IMR-90 (cell line): ENCODE results near the gene TNNC1. TPM values are rescaled to one million over a fixed set of nuclear protein-coding genes. Genes with fewer than 3 reads are reported as not detected.
A peak's percentile ranks its signal among the peaks of the same experiment; 100 is the strongest.

Experiments used
- ATAC-seq: fragments of 200-7000 bp; cut with Tn5 transposase; 2 replicates; pipeline ENCODE4 v1.9.1; 2020; ENCODE audit warnings: low read depth, mild to moderate bottlenecking, moderate library complexity
- BruUV-seq: library from RNA; stranded (reverse); fragments of 400-500 nt; replicated peaks from 2 replicates; lab custom pipeline; 2021; lab: Mats Ljungman, UMichigan
- CTCF ChIA-PET: fragments of 300-600 bp; formaldehyde crosslinking; extraction: SDS; loops from one replicate; lab custom pipeline; 2021; ENCODE audit warnings: antibody characterized with exemption; lab: Yijun Ruan, JAX
- POLR2A ChIA-PET: fragments of 300-600 bp; sonication (Branson Sonifier 250); formaldehyde crosslinking; loops from one replicate; lab custom pipeline; 2022; ENCODE audit warnings: antibody characterized with exemption; ENCODE audit not compliant: unreplicated experiment; lab: Charles Lee
- DNase-seq: peaks from one replicate; pipeline ENCODE4 v3.0.0; 2013
- H2AFZ ChIP-seq: replicated peaks from 2 replicates; pipeline ENCODE3; 2013; ENCODE audit warnings: low read length, mild to moderate bottlenecking; ENCODE audit not compliant: poor library complexity
- H2AK5ac ChIP-seq: 2 replicates; pipeline ENCODE4 v1.6.1; 2013; ENCODE audit warnings: low read depth, low read length, inconsistent platforms
- H2AK9ac ChIP-seq: replicated peaks from 2 replicates; pipeline ENCODE3; 2013; ENCODE audit warnings: mild to moderate bottlenecking, low read depth, low read length, moderate library complexity; ENCODE audit not compliant: poor library complexity
- H2BK120ac ChIP-seq: 2 replicates; pipeline ENCODE4 v1.6.1; 2013; ENCODE audit warnings: low read depth, low read length, inconsistent platforms
- H2BK15ac ChIP-seq: 3 replicates; pipeline ENCODE4 v1.6.1; 2013; ENCODE audit warnings: low read depth, low read length, inconsistent platforms
- H2BK20ac ChIP-seq: 2 replicates; pipeline ENCODE4 v1.6.1; 2013; ENCODE audit warnings: low read depth, mild to moderate bottlenecking, inconsistent platforms, low read length, moderate library complexity
- H2BK5ac ChIP-seq: 2 replicates; pipeline ENCODE4 v1.6.1; 2013; ENCODE audit warnings: mild to moderate bottlenecking, low read depth, low read length, inconsistent platforms; ENCODE audit not compliant: poor library complexity, severe bottlenecking
- H3K14ac ChIP-seq: replicated peaks from 2 replicates; pipeline ENCODE4 v1.6.1; 2013; ENCODE audit warnings: low read depth, low read length, inconsistent platforms
- H3K18ac ChIP-seq: 2 replicates; pipeline ENCODE4 v1.6.1; 2013; ENCODE audit warnings: low read depth, low read length, control low read depth
- H3K23ac ChIP-seq: 2 replicates; pipeline ENCODE4 v1.6.1; 2013; ENCODE audit warnings: low read depth, low read length, inconsistent platforms
- H3K27ac ChIP-seq: 2 replicates; pipeline ENCODE4 v1.5.1; 2013; ENCODE audit warnings: mild to moderate bottlenecking, control low read depth, low read length; ENCODE audit not compliant: insufficient read depth
- H3K27me3 ChIP-seq: 2 replicates; pipeline ENCODE4 v1.6.1; 2013; ENCODE audit warnings: low read length; ENCODE audit not compliant: control insufficient read depth, insufficient read depth
- H3K36me3 ChIP-seq: 2 replicates; pipeline ENCODE4 v1.6.1; 2013; ENCODE audit warnings: low read length, mixed read lengths; ENCODE audit not compliant: control insufficient read depth, insufficient read depth
- H3K4ac ChIP-seq: 2 replicates; pipeline ENCODE4 v1.6.1; 2013; ENCODE audit warnings: low read depth, low read length, inconsistent platforms
- H3K4me1 ChIP-seq: 2 replicates; pipeline ENCODE4 v1.6.1; 2013; ENCODE audit warnings: low read length, mixed read lengths; ENCODE audit not compliant: control insufficient read depth, insufficient read depth
- H3K4me2 ChIP-seq: 2 replicates; pipeline ENCODE4 v1.6.1; 2013; ENCODE audit warnings: low read depth, mild to moderate bottlenecking, control low read depth, low read length, moderate library complexity
- H3K4me3 ChIP-seq: 2 replicates; pipeline ENCODE4 v1.5.1; 2013; ENCODE audit warnings: low read depth, mild to moderate bottlenecking, control low read depth, low read length, moderate library complexity; ENCODE audit not compliant: insufficient read depth
- H3K56ac ChIP-seq: 2 replicates; pipeline ENCODE4 v1.6.1; 2013; ENCODE audit warnings: low read length, inconsistent platforms; ENCODE audit not compliant: insufficient read depth; ENCODE audit errors: extremely low read depth
- H3K79me1 ChIP-seq, 2 experiments: 2 replicates each; pipeline ENCODE4 v1.6.1; 2013; ENCODE audit warnings: low read length in 2 of 2, inconsistent platforms in 1 of 2, low read depth in 1 of 2
- H3K9ac ChIP-seq: 2 replicates; pipeline ENCODE4 v1.6.1; 2013; ENCODE audit warnings: low read depth, low read length, control low read depth
- H3K9me1 ChIP-seq: 2 replicates; pipeline ENCODE4 v1.6.1; 2013; ENCODE audit warnings: low read length, inconsistent platforms; ENCODE audit not compliant: insufficient read depth
- H3K9me3 ChIP-seq: 2 replicates; pipeline ENCODE4 v1.6.1; 2013; ENCODE audit warnings: low read length; ENCODE audit not compliant: control insufficient read depth, insufficient read depth
- H4K20me1 ChIP-seq: 2 replicates; pipeline ENCODE4 v1.6.1; 2013; ENCODE audit warnings: low read length, inconsistent platforms; ENCODE audit not compliant: insufficient read depth
- H4K5ac ChIP-seq: 2 replicates; pipeline ENCODE4 v1.6.1; 2013; ENCODE audit warnings: mild to moderate bottlenecking, low read depth, low read length, control low read depth
- H4K8ac ChIP-seq, 2 experiments: 2 replicates each; pipeline ENCODE4 v1.6.1; 2013; ENCODE audit warnings: low read depth in 2 of 2, low read length in 2 of 2, control low read depth in 1 of 2, inconsistent platforms in 1 of 2
- H4K91ac ChIP-seq: 2 replicates; pipeline ENCODE4 v1.6.1; 2013; ENCODE audit warnings: low read depth, low read length, inconsistent platforms; ENCODE audit not compliant: insufficient read depth
- BHLHE40 ChIP-seq: fragments of 150-350 bp; IDR thresholded peaks from 2 replicates; pipeline ENCODE4 v1.6.1; 2016; ENCODE audit warnings: mild to moderate bottlenecking, low read depth, low read length
- CEBPB ChIP-seq: IDR thresholded peaks from 2 replicates; pipeline ENCODE4 v1.6.1; 2012; ENCODE audit warnings: low read depth, low read length, improper control_type of control experiment
- CHD1 ChIP-seq: IDR thresholded peaks from 2 replicates; pipeline ENCODE4 v1.6.1; 2012; ENCODE audit warnings: low read depth, low read length, improper control_type of control experiment
- CTCF ChIP-seq: conservative IDR thresholded peaks from 2 replicates; pipeline ENCODE4 v1.5.1; 2012; ENCODE audit warnings: mild to moderate bottlenecking, low read depth, low read length, improper control_type of control experiment
- ELK1 ChIP-seq: fragments of 150-350 bp; IDR thresholded peaks from 2 replicates; pipeline ENCODE4 v1.6.1; 2016; ENCODE audit warnings: low read depth, mild to moderate bottlenecking, low read length, moderate library complexity, borderline replicate concordance
- FOS ChIP-seq: fragments of 150-350 bp; IDR thresholded peaks from 2 replicates; pipeline ENCODE4 v1.6.1; 2016; ENCODE audit warnings: low read depth, low read length
- MAFK ChIP-seq: IDR thresholded peaks from 2 replicates; pipeline ENCODE4 v1.6.1; 2012; ENCODE audit warnings: low read depth, low read length, improper control_type of control experiment
- MAZ ChIP-seq: IDR thresholded peaks from 2 replicates; pipeline ENCODE4 v1.6.1; 2012; ENCODE audit warnings: low read depth, mild to moderate bottlenecking, low read length, improper control_type of control experiment, moderate library complexity, borderline replicate concordance
- MXI1 ChIP-seq: IDR thresholded peaks from 2 replicates; pipeline ENCODE4 v1.6.1; 2012; ENCODE audit warnings: low read depth, mild to moderate bottlenecking, low read length, moderate library complexity, borderline replicate concordance
- NFE2L2 ChIP-seq: fragments of 150-350 bp; IDR thresholded peaks from 2 replicates; pipeline ENCODE4 v1.6.1; 2016; ENCODE audit warnings: low read depth, mild to moderate bottlenecking, low read length
- POLR2A ChIP-seq: IDR thresholded peaks from 2 replicates; pipeline ENCODE4 v1.6.1; 2012; ENCODE audit warnings: mild to moderate bottlenecking, low read depth, low read length
- RAD21 ChIP-seq: IDR thresholded peaks from 2 replicates; pipeline ENCODE4 v1.6.1; 2012; ENCODE audit warnings: low read length, improper control_type of control experiment
- RCOR1 ChIP-seq: IDR thresholded peaks from 2 replicates; pipeline ENCODE4 v1.6.1; 2012; ENCODE audit warnings: mild to moderate bottlenecking, low read length, improper control_type of control experiment; ENCODE audit not compliant: insufficient replicate concordance
- WGBS, 2 experiments: methylation state at CpG; one replicate each; pipeline versions ENCODE4 v1.1.5 to v1.1.7; 2013; ENCODE audit warnings: missing lambda C conversion rate in 2 of 2; ENCODE audit not compliant: insufficient read length in 1 of 2; ENCODE audit errors: extremely low coverage in 2 of 2; 5-methylcytosine and 5-hydroxymethylcytosine counted together
- dilution Hi-C: fragments of 300-500 bp; cut with HindIII; formaldehyde crosslinking; loops from one replicate; pipeline ENCODE4 v1.14.3; 2018; ENCODE audit warnings: low sequenced_read_pairs; ENCODE audit not compliant: unreplicated experiment
- in situ Hi-C: fragments of 300-500 bp; cut with MboI; formaldehyde crosslinking; loops from 3 replicates; pipeline ENCODE4 v1.14.3; 2019; ENCODE audit warnings: low sequenced_read_pairs, inconsistent platforms, mixed read lengths
- intact Hi-C: fragments of 100-400 bp; cut with micrococcal nuclease; formaldehyde crosslinking; loops from 2 replicates; pipeline ENCODE4 v1.10.0; 2022
- polyA plus RNA-seq, 3 experiments: library from polyadenylated mRNA; depleted of rRNA; stranded (reverse); fragments of >200 nt; gene quantifications; 2 replicates each; pipeline ENCODE4 v1.2.3, GENCODE V29; 2012; ENCODE audit warnings: low replicate concordance in 1 of 3
- total RNA-seq: library from RNA; depleted of rRNA; stranded (reverse); fragments of >200 nt; gene quantifications from 2 replicates; pipeline ENCODE4 v1.2.3, GENCODE V29; 2012

Gene TNNC1
- total and polyA plus RNA-seq, 2 of the 4 experiments (the other 2 are of a cell fraction): 1.3 to 4.6 TPM

GRCh38 chr3:52453496-52454249, at the start of gene TNNC1 (continued):
- TF ChIP-seq NFE2L2 (no peak), RCOR1 (no peak), POLR2A (no peak), BHLHE40 (no peak)

GRCh38 chr3:52502808-52503350, 49.0 kb upstream of the TNNC1 start:
- H3K4ac ChIP-seq: no peak overlapping the region
- H2AK5ac ChIP-seq: no peak overlapping the region
- no peak overlapping the region for H2BK120ac ChIP-seq
- H3K4me1 ChIP-seq: peaks cover 6% of the 10 kb centered on the region; the same call in 1 of the 2 replicates
- H4K20me1 ChIP-seq: no peaks in the 10 kb centered on the region; the same call in 1 of the 2 replicates
- no peak overlapping the region for H3K56ac ChIP-seq
- H3K36me3 ChIP-seq: no peaks in the 10 kb centered on the region
- WGBS, 2 experiments: 82% methylated on average over 6 of the region's 11 CpGs; no CpG with 5 or more reads in 1 of the 2 experiments
- H3K27ac ChIP-seq: no peak overlapping the region
- H2AK9ac ChIP-seq: no peak overlapping the region
- in situ Hi-C loops (no loop called here), dilution Hi-C loops (no loop called here), intact Hi-C loops (no loop called here)
- no peak overlapping the region for H2BK5ac ChIP-seq
- no peak overlapping the region for H3K23ac ChIP-seq
- no peak overlapping the region for H3K4me3 ChIP-seq
- DNase-seq (no peak), ATAC-seq (no peak)
- no peak overlapping the region for H4K91ac ChIP-seq
- no peaks in the 10 kb centered on the region; the same call in 1 of the 2 replicates for H3K27me3 ChIP-seq
- peaks cover 7% of the 10 kb centered on the region; the same call in 1 of the 2 replicates for H3K9me1 ChIP-seq
- H3K4me2 ChIP-seq: no peak overlapping the region
- BruUV-seq: no TSS peak
- H4K8ac ChIP-seq: no peak overlapping the region
- H3K14ac ChIP-seq: no peak overlapping the region
- H3K9ac ChIP-seq: no peak overlapping the region
- ChIA-PET POLR2A (no interaction called here), CTCF (no interaction called here)
- no peak overlapping the region for H2BK20ac ChIP-seq
- no peaks in the 10 kb centered on the region for H3K9me3 ChIP-seq
- no peaks in the 10 kb centered on the region for H3K79me1 ChIP-seq
- no peak overlapping the region for H2BK15ac ChIP-seq
- peak overlapping the region; percentile 32 for H2AFZ ChIP-seq
- no peak overlapping the region for H3K18ac ChIP-seq
- H4K5ac ChIP-seq: no peak overlapping the region
- no peak for TF ChIP-seq FOS
- TF ChIP-seq MAZ: no peak
- TF ChIP-seq NFE2L2: no peak
- no peak for TF ChIP-seq POLR2A
- no peak for TF ChIP-seq CTCF
- no peak for TF ChIP-seq ELK1
- no peak for TF ChIP-seq CHD1
- TF ChIP-seq BHLHE40: no peak
- no peak for TF ChIP-seq MAFK
- no peak for TF ChIP-seq RAD21
- TF ChIP-seq MXI1: no peak
- no peak for TF ChIP-seq CEBPB
- no peak for TF ChIP-seq RCOR1
